Tibial nerve (tissue), 4 donors: Measurements from ENCODE around the gene PMEL.

ENCODE experiments used
- CTCF ChIP-seq, 5 experiments: fragments of 200-600 bp in 3 of 5; fragments of 450-650 bp in 2 of 5; sonication (generic) in 3 of 5; IDR thresholded peaks; one replicate each; pipeline ENCODE4 v1.5.1; 2016 to 2019; ENCODE audit warnings: antibody characterized with exemption in 5 of 5, mild to moderate bottlenecking in 3 of 5, moderate library complexity in 2 of 5
- EP300 ChIP-seq, 2 donors: sonication (generic); formaldehyde crosslinking; IDR thresholded peaks; one replicate each; pipeline ENCODE4 v1.6.1; 2017; ENCODE audit warnings: antibody characterized with exemption in 2 of 2, mild to moderate bottlenecking in 1 of 2
- POLR2A ChIP-seq, 2 donors: fragments of 450-650 bp; IDR thresholded peaks; one replicate each; pipeline ENCODE4 v1.6.1; 2017; ENCODE audit warnings: antibody characterized with exemption in 2 of 2, mild to moderate bottlenecking in 2 of 2, moderate library complexity in 2 of 2

DNA sequence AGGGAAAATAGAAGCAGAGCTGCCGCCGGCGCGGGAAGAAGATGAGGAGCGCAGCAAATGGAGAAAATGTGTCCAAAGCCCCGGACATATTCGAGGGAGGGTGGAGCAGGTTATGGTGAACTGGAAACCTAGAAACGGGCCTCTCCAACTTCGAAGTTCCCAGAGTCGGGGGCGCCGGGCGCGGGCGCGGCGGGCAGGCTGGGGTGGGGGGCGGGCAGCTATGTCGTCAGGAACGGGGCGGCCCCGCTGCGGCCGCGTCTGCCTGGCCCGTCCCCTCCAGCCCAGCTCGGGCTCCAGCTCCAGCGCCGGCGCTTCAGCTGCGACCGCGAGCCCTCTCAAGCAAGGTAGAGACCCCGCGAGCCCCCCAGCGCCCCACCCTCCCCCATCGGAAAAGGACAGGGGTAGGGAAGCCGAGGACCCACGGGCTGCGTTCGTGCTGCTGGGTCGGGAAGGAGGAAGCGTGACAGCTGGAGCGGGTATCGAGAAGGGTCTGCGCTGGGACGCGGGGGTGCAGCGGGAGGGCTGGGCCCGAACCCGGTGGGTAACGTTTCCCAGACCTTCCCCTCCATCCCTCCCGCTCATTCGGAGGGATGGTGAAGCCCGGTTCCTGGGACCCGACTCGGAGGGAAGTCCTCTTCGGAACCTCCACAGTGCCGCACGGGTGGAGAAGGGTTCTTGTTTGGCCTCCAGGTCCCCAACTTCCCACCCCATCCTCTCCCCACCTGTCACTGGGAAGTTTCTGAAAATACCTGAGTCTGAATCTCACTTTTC, 33.9 kb downstream of the PMEL start:
- TF ChIP-seq CTCF (IDR thresholded peaks at IDR 0.05) (no peak), POLR2A (IDR thresholded peaks at IDR 0.05) (peak; percentile 34 to 50), EP300 (IDR thresholded peaks at IDR 0.05) (peak in 1 of 2 donors; percentile 33)
